GM19463 (cell line): ENCODE results near the gene FMO3.

Source experiments
- ATAC-seq: cut with Tn5 transposase; IDR thresholded peaks from one replicate; pipeline ENCODE4 v1.9.1; 2021; ENCODE audit warnings: mild to moderate bottlenecking, moderate library complexity; ENCODE audit not compliant: unreplicated experiment

The FMO3 gene

DNA sequence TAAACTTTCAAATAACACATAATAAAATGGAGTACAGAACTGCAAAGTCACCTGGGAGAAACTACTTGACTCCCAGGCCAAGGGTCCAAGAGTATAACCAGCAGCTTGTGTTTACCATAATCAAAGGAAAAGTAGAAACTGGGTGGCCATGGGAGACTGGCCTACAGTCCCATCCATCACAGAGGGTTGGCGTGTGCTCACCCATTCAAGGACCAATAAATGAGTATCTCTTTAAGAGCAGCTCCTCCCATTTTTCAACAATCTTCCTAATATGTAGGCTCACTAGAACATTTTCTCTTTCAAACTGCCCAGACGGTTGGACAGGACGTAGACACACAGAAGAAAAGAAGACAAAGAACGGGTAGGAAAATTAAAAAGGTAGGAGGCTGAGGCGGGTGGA is at the start of gene FMO3:
Gene FMO3 (plus strand): TSS at position 302 of the 400 bp plus-strand sequence. CDS start 1,754 bp downstream, outside the sequence.
- ATAC-seq, result no peak

GRCh38 chr1:171048014-171048413 is 42.7 kb upstream of the FMO3 start:
- no peak for ATAC-seq

- no peak for ATAC-seq
Measured at GRCh38 chr1:171052977-171053376, 37.7 kb upstream of the FMO3 start.

- no peak for ATAC-seq
Measured at GRCh38 chr1:171055966-171056643, 34.6 kb upstream of the FMO3 start.

DNA sequence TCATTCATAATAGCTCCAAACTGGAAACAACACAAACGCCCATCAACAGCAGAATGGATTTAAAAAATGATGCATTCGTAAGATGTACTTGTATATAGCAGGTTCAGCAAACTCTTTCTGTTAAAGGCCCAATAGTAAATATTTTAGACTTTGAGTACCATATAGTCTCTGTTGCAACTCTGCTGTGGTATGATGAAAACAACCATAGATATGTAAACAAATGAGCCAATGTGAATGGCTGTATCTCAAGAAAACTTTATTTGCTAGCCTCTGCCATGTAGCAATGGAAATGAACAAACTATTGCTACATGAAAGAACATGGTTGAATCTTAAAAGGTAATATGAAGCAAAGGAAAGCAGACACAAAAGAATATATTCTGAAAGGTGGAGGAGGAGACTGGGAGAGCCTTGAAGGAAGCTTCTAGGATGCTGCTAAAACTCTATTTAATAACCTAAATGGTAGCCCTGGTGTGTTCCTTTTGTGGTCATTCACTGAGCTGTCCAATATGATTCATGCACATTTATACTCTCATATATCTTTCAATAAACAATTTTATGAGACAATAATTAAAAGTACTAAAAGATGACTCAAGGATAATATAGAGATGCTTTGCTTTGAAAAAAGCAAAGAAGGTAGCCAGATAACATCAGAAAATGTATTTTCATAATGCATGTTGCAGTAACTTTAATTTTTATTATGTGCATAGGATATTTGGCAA is 29.1 kb upstream of the FMO3 start:
- ATAC-seq, result no peak

DNA sequence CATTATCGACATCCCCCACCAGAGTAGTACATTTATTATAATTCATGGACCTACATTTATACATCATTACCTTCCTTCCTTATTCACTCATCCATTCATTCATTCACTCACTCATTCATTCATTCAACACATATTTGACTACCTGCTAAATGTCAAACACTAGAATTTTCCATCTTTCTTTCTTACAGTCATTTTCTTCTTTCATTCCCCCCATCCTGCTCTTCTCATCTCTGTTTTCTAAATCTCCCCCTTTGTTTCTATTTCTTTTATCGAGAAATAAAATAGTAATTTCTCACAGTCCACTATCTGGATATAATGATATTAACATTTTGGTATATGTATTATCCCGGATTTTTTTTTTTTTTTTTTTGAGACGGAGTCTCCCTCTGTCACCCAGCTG is 27.8 kb upstream of the FMO3 start:
- ATAC-seq, result no peak

- ATAC-seq, result no peak
Measured at GRCh38 chr1:171075041-171075440, 15.7 kb upstream of the FMO3 start.

- ATAC-seq, result no peak
Measured at GRCh38 chr1:171081314-171081753, 9.4 kb upstream of the FMO3 start.

- no peak for ATAC-seq
Measured at GRCh38 chr1:171081763-171082201, 8.9 kb upstream of the FMO3 start.

- ATAC-seq, result no peak
Measured at GRCh38 chr1:171082606-171083005, 8.1 kb upstream of the FMO3 start.

DNA sequence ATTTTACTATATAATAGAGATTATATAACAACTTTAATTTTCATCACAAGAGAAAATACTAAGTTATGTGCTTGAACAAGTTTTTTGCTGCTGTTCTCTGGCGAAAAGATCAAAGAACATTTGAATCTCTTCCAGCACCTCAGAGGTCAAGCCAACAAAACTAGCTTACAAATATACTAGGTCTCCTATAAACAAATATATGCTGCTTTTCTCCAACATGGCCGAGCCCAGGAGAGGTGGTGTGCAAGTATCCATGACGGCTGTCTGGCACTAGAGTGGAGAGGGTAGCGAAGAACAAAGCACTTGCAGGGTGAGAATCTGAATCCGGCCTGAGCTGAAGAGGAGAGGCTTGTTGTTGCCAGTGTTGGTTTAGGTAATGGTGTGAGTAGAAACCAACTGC is 7.5 kb upstream of the FMO3 start:
- no peak for ATAC-seq

- ATAC-seq, result no peak
Measured at GRCh38 chr1:171084091-171084490, 6.6 kb upstream of the FMO3 start.

GRCh38 chr1:171084870-171085269 is 5.8 kb upstream of the FMO3 start:
- no peak for ATAC-seq

- ATAC-seq, result no peak
Measured at GRCh38 chr1:171087896-171088295, 2.8 kb upstream of the FMO3 start.

- ATAC-seq, result no peak
Measured at GRCh38 chr1:171103862-171104261, 13.2 kb downstream of the FMO3 start.

GRCh38 chr1:171107262-171107940 is 16.7 kb downstream of the FMO3 start:
- ATAC-seq, result no peak

GRCh38 chr1:171107969-171108368 is 17.3 kb downstream of the FMO3 start:
- ATAC-seq, result no peak

- ATAC-seq, result no peak
Measured at GRCh38 chr1:171109966-171110365, 19.3 kb downstream of the FMO3 start.

DNA sequence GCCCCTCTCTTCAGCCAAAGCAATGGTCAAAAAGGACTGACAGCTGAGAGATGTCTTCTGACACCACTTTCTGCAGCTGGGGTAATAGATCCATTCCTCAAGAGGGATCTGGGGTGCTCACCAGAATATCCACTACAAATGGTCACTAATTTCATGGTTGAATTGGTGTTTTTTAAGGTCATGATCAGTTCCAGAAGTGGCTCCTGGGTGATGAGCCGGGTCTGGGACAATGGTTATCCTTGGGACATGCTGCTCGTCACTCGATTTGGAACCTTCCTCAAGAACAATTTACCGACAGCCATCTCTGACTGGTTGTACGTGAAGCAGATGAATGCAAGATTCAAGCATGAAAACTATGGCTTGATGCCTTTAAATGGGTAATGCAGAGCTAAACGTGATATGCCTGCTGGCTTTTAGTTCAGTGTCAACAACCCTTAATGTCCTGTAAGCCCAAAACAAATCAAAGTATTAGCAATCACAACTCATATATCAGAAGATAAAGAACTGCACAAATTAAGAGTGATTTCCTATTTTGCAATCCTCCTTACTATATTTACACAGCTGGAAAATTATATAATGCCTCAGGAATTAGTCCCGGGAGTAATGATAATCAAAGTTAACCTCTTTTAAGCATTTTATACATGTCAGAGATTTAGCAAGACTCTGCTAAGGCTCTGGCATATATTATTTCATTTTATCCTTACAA is 20.1 kb downstream of the FMO3 start:
- no peak for ATAC-seq

DNA sequence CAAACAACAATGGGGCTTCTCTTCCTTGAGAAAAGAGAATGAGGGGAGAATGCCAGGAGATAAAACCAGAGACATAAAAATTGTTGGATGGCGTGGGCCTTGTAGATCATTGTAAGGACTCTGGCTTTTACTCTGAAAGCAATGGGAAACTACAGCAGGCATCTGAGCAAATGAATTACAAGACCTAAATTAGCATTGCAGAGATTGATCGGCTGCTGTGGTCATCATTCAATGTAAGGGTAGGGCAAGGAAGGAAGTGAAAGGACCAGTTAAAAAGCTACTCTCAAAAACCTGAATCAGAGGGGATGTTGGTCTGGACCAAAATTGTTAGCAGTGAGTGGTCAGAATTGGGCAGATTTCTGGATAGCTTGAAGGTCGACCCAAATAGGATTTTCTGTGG is 21.4 kb downstream of the FMO3 start:
- no peak for ATAC-seq

DNA sequence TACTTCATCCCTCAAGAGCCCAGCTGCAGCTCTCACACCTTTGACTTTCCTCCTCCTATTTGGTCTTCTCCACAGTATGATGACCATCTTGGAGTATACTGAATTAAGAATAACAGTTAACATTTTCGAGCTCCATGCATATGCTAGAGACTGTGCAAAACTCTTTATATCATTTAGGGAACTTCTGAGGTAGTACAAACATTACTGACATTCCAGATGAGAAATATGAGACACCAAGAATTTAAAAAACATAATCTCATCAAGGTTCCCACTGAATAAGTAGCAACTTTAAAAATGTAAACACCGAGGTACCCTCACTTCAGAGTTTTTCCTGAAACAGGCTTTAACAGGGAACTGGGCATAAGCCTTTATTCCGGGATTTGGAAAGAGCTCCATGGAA is 22.7 kb downstream of the FMO3 start:
- no peak for ATAC-seq
